Muscle of leg (tissue), 11 donors: ENCODE measurements around the gene ATG4A. TPM values are rescaled to one million over a fixed set of nuclear protein-coding genes. Genes with fewer than 3 reads are reported as not detected.

Experiments
- DNase-seq: peaks from one replicate; pipeline ENCODE4 v3.0.0; 2013
- H3K27ac ChIP-seq: one replicate; pipeline ENCODE4 v1.5.1; 2013; ENCODE audit warnings: mild to moderate bottlenecking, low read length, control low read depth
- H3K27me3 ChIP-seq: one replicate; pipeline ENCODE4 v1.6.1; 2013; ENCODE audit warnings: low read length; ENCODE audit not compliant: control insufficient read depth, insufficient read depth
- H3K36me3 ChIP-seq: one replicate; pipeline ENCODE4 v1.6.1; 2013; ENCODE audit warnings: low read length; ENCODE audit not compliant: control insufficient read depth, insufficient read depth
- H3K4me1 ChIP-seq: one replicate; pipeline ENCODE4 v1.6.1; 2013; ENCODE audit warnings: low read length; ENCODE audit not compliant: control insufficient read depth, insufficient read depth
- H3K4me3 ChIP-seq: one replicate; pipeline ENCODE4 v1.5.1; 2013; ENCODE audit warnings: low read length, control low read depth
- H3K9me3 ChIP-seq: replicated peaks from 2 replicates; pipeline ENCODE4 v1.6.1; 2013; ENCODE audit warnings: low read depth, low read length; ENCODE audit not compliant: control insufficient read depth
- WGBS: methylation state at CpG from one replicate; pipeline ENCODE4 v1.1.5; 2013; ENCODE audit warnings: missing lambda C conversion rate; ENCODE audit not compliant: insufficient coverage; 5-methylcytosine and 5-hydroxymethylcytosine counted together
- polyA plus RNA-seq, 8 donors: library from polyadenylated mRNA; unstranded; fragments of 120-200 nt; gene quantifications; one replicate each; pipeline versions ENCODE4 v1.2.1 to v1.2.3, GENCODE V29; 2013; ENCODE audit warnings: inconsistent platforms in 1 of 8, low replicate concordance in 1 of 8; ENCODE audit not compliant: insufficient read length in 8 of 8, insufficient read depth in 1 of 8
- total RNA-seq: library from RNA; stranded (reverse); fragments of 120-200 nt; gene quantifications from one replicate; pipeline ENCODE4 v1.2.4, GENCODE V29; 2013

ATG4A gene
- total and polyA plus RNA-seq, 9 donors, result 15.6 to 23.8 (median 17.7) TPM

GRCh38 chrX:108165383-108166111, 74.0 kb downstream of the ATG4A start:
- H3K4me3 ChIP-seq, result no peak overlapping the region
- 36% methylated on average over 2 of the region's 7 CpGs for WGBS
- no peaks in the 10 kb centered on the region for H3K4me1 ChIP-seq
- H3K36me3 ChIP-seq, result no peaks in the 10 kb centered on the region
- H3K27ac ChIP-seq, result no peak overlapping the region
- no peaks in the 10 kb centered on the region for H3K9me3 ChIP-seq
- DNase-seq, result peak; percentile 52
- peaks cover 39% of the 10 kb centered on the region for H3K27me3 ChIP-seq

DNA sequence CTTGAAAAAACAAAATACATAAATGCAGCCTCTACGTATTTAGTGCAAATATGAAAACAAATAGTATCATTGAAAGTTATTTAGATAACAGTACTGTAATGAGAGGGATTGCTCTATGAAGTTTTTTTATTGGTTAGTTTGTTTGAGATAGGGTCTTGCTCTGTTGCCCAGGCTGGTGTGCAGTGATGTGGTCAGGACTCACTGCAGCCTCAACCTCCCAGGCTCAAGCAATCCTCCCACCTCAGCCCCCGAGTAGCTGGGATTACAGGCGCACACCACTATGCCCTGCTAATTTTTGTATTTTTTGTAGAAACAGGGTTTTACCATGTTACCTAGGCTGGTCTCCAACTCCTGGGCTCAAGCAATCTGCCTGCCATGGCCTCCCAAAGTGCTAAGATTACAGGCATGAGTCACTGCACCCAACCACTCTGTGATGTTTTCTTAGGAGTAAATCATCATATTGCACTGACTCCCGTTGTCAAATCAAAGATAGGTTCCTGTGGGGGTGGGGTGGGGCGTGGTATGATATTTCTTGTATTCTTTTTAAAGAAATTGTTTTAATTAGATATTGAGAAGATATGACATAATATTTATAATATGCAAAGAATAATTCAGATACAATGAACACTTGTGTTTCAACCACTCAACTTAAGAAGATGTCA, 75.8 kb downstream of the ATG4A start:
- H3K27ac ChIP-seq, result no peak overlapping the region
- no peaks in the 10 kb centered on the region for H3K9me3 ChIP-seq
- H3K27me3 ChIP-seq, result peaks cover 38% of the 10 kb centered on the region
- no peak for DNase-seq
- no peak overlapping the region for H3K4me3 ChIP-seq
- H3K36me3 ChIP-seq, result no peaks in the 10 kb centered on the region
- 90% methylated on average over 2 of the region's 5 CpGs for WGBS
- no peaks in the 10 kb centered on the region for H3K4me1 ChIP-seq

GRCh38 chrX:108168961-108169740, 77.6 kb downstream of the ATG4A start:
- no peaks in the 10 kb centered on the region for H3K36me3 ChIP-seq
- no peak for DNase-seq
- H3K27me3 ChIP-seq, result peaks cover 41% of the 10 kb centered on the region
- H3K4me3 ChIP-seq, result no peak overlapping the region
- no peak overlapping the region for H3K27ac ChIP-seq
- 78% methylated on average over 3 of the region's 9 CpGs for WGBS
- H3K4me1 ChIP-seq, result no peaks in the 10 kb centered on the region
- H3K9me3 ChIP-seq, result no peaks in the 10 kb centered on the region

DNA sequence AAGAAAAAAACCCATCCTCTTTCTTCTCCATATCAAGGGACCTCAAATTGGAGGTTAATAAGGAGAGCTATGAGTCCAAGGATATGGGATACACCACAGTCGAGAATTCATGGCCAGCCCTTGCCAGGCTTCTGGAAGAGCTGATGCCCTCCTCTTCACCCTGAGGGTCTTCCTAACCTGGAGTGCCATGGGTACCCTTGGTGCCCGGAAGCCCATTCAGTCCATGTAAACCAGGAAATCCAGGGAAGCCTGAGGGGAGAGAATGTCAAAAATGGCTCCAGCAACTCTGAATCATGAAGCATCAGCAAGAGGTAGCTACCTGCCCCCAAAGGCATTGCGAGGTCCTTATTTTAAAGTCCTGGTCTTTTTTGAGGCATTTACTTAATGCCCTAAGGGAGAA, 78.2 kb downstream of the ATG4A start:
- H3K4me1 ChIP-seq, result no peaks in the 10 kb centered on the region
- H3K4me3 ChIP-seq, result no peak overlapping the region
- H3K36me3 ChIP-seq, result no peaks in the 10 kb centered on the region
- H3K27me3 ChIP-seq, result peaks cover 43% of the 10 kb centered on the region
- H3K27ac ChIP-seq, result no peak overlapping the region
- no peak for DNase-seq
- H3K9me3 ChIP-seq, result no peaks in the 10 kb centered on the region
- 100% methylated on average over 1 of the region's 3 CpGs for WGBS

DNA sequence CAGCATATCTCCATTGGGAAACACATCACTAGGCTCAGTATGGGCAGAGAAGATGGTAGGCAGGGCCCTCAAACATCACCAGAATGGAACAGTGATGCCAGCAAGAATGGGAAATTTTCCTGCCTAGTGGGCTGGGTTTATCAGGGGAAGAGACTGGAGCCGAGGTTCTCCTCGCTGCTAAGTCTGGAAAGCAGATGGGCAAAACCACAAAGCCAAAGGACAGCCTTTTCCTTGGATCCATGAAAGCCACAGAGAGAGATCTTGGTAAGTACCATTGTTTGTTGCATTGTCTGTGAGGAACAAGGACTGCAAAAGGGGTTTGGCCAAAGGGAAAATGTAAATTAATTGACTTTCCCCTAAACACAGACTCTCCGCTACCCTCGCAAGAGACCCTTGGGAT, 80.1 kb downstream of the ATG4A start:
- 74% methylated on average over 3 of the region's 4 CpGs for WGBS
- Histone ChIP-seq H3K4me1 (no peaks in the 10 kb centered on the region), H3K27me3 (peaks cover 42% of the 10 kb centered on the region), H3K36me3 (no peaks in the 10 kb centered on the region), H3K9me3 (no peaks in the 10 kb centered on the region), H3K27ac (no peak overlapping the region), H3K4me3 (no peak overlapping the region)
- no peak for DNase-seq

DNA sequence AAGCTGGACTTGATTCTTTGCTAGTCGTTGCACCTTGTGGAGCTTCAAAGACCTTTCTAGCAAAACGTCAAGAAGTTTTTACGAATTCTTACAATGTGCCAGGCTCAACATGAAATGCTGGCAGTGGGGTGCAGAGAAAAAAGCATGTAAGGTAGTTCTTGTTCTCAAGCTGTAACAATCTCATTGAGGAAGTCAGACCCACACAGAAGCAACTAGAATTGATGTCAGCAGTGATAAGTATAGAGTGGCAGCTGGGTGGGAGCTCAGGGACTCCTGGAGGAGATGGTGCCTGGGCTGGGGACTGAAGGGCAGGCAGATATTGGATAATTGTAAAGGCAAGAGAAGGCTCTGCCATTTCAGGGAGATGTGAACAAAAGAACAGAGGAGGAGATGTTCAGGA, 82.3 kb downstream of the ATG4A start:
- WGBS, result 14% methylated on average over 1 of the region's 3 CpGs

GRCh38 chrX:108177351-108178142, 86.0 kb downstream of the ATG4A start:
- Histone ChIP-seq H3K27ac (no peak overlapping the region), H3K36me3 (no peaks in the 10 kb centered on the region), H3K9me3 (no peaks in the 10 kb centered on the region), H3K4me3 (no peak overlapping the region), H3K27me3 (peaks cover 65% of the 10 kb centered on the region), H3K4me1 (no peaks in the 10 kb centered on the region)
- 49% methylated on average over 6 of the region's 8 CpGs for WGBS
- DNase-seq, result no peak

More for the DNA sequence above, 82.3 kb downstream of the ATG4A start:
- Histone ChIP-seq H3K36me3 (no peaks in the 10 kb centered on the region), H3K9me3 (no peaks in the 10 kb centered on the region), H3K27me3 (peaks cover 57% of the 10 kb centered on the region), H3K4me3 (no peak overlapping the region), H3K4me1 (no peaks in the 10 kb centered on the region), H3K27ac (no peak overlapping the region)
- DNase-seq, result no peak

- WGBS, result 48% methylated on average over 4 of the region's 7 CpGs
- H3K27ac ChIP-seq, result no peak overlapping the region
- H3K36me3 ChIP-seq, result no peaks in the 10 kb centered on the region
- H3K4me3 ChIP-seq, result no peak overlapping the region
- no peaks in the 10 kb centered on the region for H3K4me1 ChIP-seq
- H3K9me3 ChIP-seq, result no peaks in the 10 kb centered on the region
- peaks cover 59% of the 10 kb centered on the region for H3K27me3 ChIP-seq
- DNase-seq, result no peak
Observed at GRCh38 chrX:108178143-108178498, 86.5 kb downstream of the ATG4A start.

DNA sequence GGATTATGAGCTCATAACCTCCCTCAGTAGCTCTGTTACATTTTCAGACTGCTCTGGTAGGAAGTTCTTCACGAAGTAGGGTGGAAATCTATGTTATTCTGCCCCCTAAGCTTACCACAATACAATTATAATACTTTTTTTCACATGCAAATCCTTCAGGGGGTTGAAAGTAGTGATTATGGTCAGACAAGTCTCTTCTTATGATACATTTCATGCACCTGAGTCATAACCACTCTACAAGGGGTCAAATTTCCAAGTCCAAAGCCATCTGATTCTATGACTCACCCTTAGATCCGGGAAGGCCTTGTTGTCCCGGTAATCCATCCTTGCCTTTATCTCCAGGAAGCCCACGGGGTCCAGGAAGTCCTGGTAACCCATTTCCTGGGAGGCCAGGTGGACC, 95.2 kb downstream of the ATG4A start:
- 62% methylated on average over 3 of the region's 4 CpGs for WGBS

More for the DNA sequence above, 95.2 kb downstream of the ATG4A start:
- Histone ChIP-seq H3K4me1 (no peaks in the 10 kb centered on the region), H3K4me3 (no peak overlapping the region), H3K36me3 (no peaks in the 10 kb centered on the region), H3K27ac (no peak overlapping the region), H3K9me3 (no peaks in the 10 kb centered on the region), H3K27me3 (peaks cover 30% of the 10 kb centered on the region)
- no peak for DNase-seq
